SK-N-SH (cell line): ENCODE measurements around the gene FMNL2. TPM values are rescaled to one million over a fixed set of nuclear protein-coding genes. Genes with fewer than 3 reads are reported as not detected.

Experiments used
- CTCF ChIA-PET: fragments of 300-600, 350-600 bp; formaldehyde crosslinking; extraction: SDS; loops from one replicate; lab custom pipeline; 2021; lab: Yijun Ruan, JAX
- POLR2A ChIA-PET: fragments of 350-600 bp; sonication (Branson Sonifier 250); formaldehyde crosslinking; extraction: SDS; loops from one replicate; lab custom pipeline; 2020; ENCODE audit warnings: antibody characterized with exemption, inconsistent platforms; lab: Yijun Ruan, JAX
- DNase-seq: peaks from one replicate; pipeline ENCODE4 v3.0.0; 2012
- H2AFZ ChIP-seq: fragments of 200-600 bp; sonication (generic); 2 replicates; pipeline ENCODE4 v1.8.1; 2016; ENCODE audit warnings: antibody characterized with exemption, mild to moderate bottlenecking, low read depth
- H3F3A ChIP-seq: fragments of 200-600 bp; sonication (generic); replicated peaks from 2 replicates; pipeline ENCODE3; 2016; ENCODE audit warnings: antibody characterized with exemption, mild to moderate bottlenecking; ENCODE audit not compliant: insufficient read depth
- H3K27ac ChIP-seq, 2 experiments: fragments of 200-500 bp in 1 of 2; fragments of 200-600 bp in 1 of 2; sonication (Bioruptor generic) in 1 of 2; sonication (generic), shearing (Covaris generic) in 1 of 2; 2 replicates each; pipeline versions ENCODE4 v1.5.1 to v1.6.1; 2014 to 2016; ENCODE audit warnings: low read depth in 2 of 2, inconsistent platforms in 1 of 2, low read length in 1 of 2, mild to moderate bottlenecking in 1 of 2, mixed read lengths in 1 of 2
- H3K27me3 ChIP-seq: fragments of 200-600 bp; sonication (generic), shearing (Covaris generic); 2 replicates; pipeline ENCODE4 v1.6.1; 2016; ENCODE audit warnings: mixed run types; ENCODE audit not compliant: insufficient read depth
- H3K36me3 ChIP-seq, 2 experiments: fragments of 200-500 bp in 1 of 2; fragments of 200-600 bp in 1 of 2; sonication (Bioruptor generic) in 1 of 2; sonication (generic) in 1 of 2; replicated peaks in 1 of 2; 2 replicates each; pipeline versions ENCODE3 to v1.5.1; 2014 to 2016; ENCODE audit warnings: low read length in 1 of 2, mild to moderate bottlenecking in 1 of 2; ENCODE audit not compliant: insufficient read depth in 2 of 2, control insufficient read depth in 1 of 2
- H3K4me1 ChIP-seq, 2 experiments: fragments of 200-500 bp in 1 of 2; fragments of 200-600 bp in 1 of 2; sonication (Bioruptor generic) in 1 of 2; sonication (generic), shearing (Covaris generic) in 1 of 2; 2 replicates each; pipeline versions ENCODE4 v1.5.1 to v1.6.1; 2014 to 2016; ENCODE audit warnings: low read depth in 1 of 2, low read length in 1 of 2, mixed run types in 1 of 2; ENCODE audit not compliant: insufficient read depth in 2 of 2, control insufficient read depth in 1 of 2
- H3K4me2 ChIP-seq: fragments of 200-600 bp; sonication (generic), shearing (Covaris generic); 2 replicates; pipeline ENCODE4 v1.6.1; 2017; ENCODE audit warnings: mixed run types
- H3K4me3 ChIP-seq, 2 experiments: fragments of 200-500 bp in 1 of 2; fragments of 200-600 bp in 1 of 2; sonication (Bioruptor generic) in 1 of 2; sonication (generic), shearing (Covaris generic) in 1 of 2; 2 replicates each; pipeline versions ENCODE4 v1.5.1 to v1.8.1; 2014 to 2016; ENCODE audit warnings: low read depth in 2 of 2, inconsistent platforms in 1 of 2, low read length in 1 of 2, mild to moderate bottlenecking in 1 of 2, mixed read lengths in 1 of 2, moderate library complexity in 1 of 2
- H3K79me2 ChIP-seq: fragments of 200-600 bp; sonication (generic); 2 replicates; pipeline ENCODE4 v1.8.1; 2017; ENCODE audit warnings: mild to moderate bottlenecking; ENCODE audit not compliant: insufficient read depth
- H3K9ac ChIP-seq: fragments of 200-600 bp; sonication (generic); 2 replicates; pipeline ENCODE4 v1.6.1; 2017; ENCODE audit warnings: mixed run types
- H3K9me2 ChIP-seq: fragments of 200-600 bp; sonication (generic); 2 replicates; pipeline ENCODE4 v1.6.1; 2017; ENCODE audit warnings: mixed run types
- H3K9me3 ChIP-seq: fragments of 200-600 bp; sonication (generic); 2 replicates; pipeline ENCODE4 v1.6.1; 2017; ENCODE audit warnings: mixed run types, mild to moderate bottlenecking, moderate library complexity
- H4K20me1 ChIP-seq: fragments of 200-600 bp; sonication (generic); 2 replicates; pipeline ENCODE4 v1.6.1; 2017; ENCODE audit warnings: mild to moderate bottlenecking, mixed run types; ENCODE audit not compliant: insufficient read depth
- CHD2 ChIP-seq: fragments of 150-350 bp; IDR thresholded peaks from 2 replicates; pipeline ENCODE4 v1.6.1; 2018; ENCODE audit warnings: low read length; ENCODE audit not compliant: partially characterized antibody
- ELF1 ChIP-seq: IDR thresholded peaks from 2 replicates; pipeline ENCODE4 v1.4.0; 2012
- EP300 ChIP-seq, 2 experiments: IDR thresholded peaks; 2 replicates each; pipeline versions ENCODE4 v1.4.0 to v1.6.1; 2012; ENCODE audit warnings: borderline replicate concordance in 1 of 2, low read depth in 1 of 2, low read length in 1 of 2
- GATA2 ChIP-seq: sonication (generic); formaldehyde crosslinking; IDR thresholded peaks from 2 replicates; pipeline ENCODE4 v1.5.0; 2020; ENCODE audit warnings: mild to moderate bottlenecking, missing genetic modification reagents
- NRF1 ChIP-seq: IDR thresholded peaks from 2 replicates; pipeline ENCODE4 v1.6.1; 2012; ENCODE audit warnings: low read depth, mild to moderate bottlenecking, low read length
- POLR2AphosphoS5 ChIP-seq: IDR thresholded peaks from 2 replicates; pipeline ENCODE4 v1.6.1; 2012; ENCODE audit warnings: low read depth, low read length
- RCOR1 ChIP-seq: fragments of 150-350 bp; IDR thresholded peaks from 2 replicates; pipeline ENCODE4 v1.6.1; 2017; ENCODE audit warnings: antibody characterized with exemption, low read length
- RFX5 ChIP-seq: IDR thresholded peaks from 2 replicates; pipeline ENCODE4 v1.6.1; 2012; ENCODE audit warnings: mild to moderate bottlenecking, improper control_type of control experiment, low read length
- TAF1 ChIP-seq: IDR thresholded peaks from 2 replicates; pipeline ENCODE4 v1.6.1; 2012; ENCODE audit warnings: low read depth, mild to moderate bottlenecking, low read length, moderate library complexity, borderline replicate concordance
- TEAD4 ChIP-seq: IDR thresholded peaks from 2 replicates; pipeline ENCODE4 v1.4.0; 2012; ENCODE audit warnings: mild to moderate bottlenecking, borderline replicate concordance; ENCODE audit not compliant: insufficient read depth
- YY1 ChIP-seq: IDR thresholded peaks from 2 replicates; pipeline ENCODE4 v1.4.0; 2012; ENCODE audit warnings: low read depth, mild to moderate bottlenecking
- WGBS: methylation state at CpG from one replicate; pipeline ENCODE4 v1.1.6; 2017; ENCODE audit warnings: low lambda C conversion rate; 5-methylcytosine and 5-hydroxymethylcytosine counted together
- polyA plus RNA-seq, 3 experiments: library from polyadenylated mRNA; depleted of rRNA; stranded (reverse); fragments of >200 nt; gene quantifications; 2 replicates each; pipeline ENCODE4 v1.2.3, GENCODE V29; 2012
- TF ChIP-seq, protein P1 (sequence below): IDR thresholded peaks from 2 replicates; pipeline ENCODE4 v1.4.0; 2012; ENCODE audit warnings: low read depth, borderline replicate concordance
- TF ChIP-seq, protein P2 (sequence below): fragments of 200-600 bp; sonication (generic); IDR thresholded peaks from 2 replicates; pipeline ENCODE4 v1.6.1; 2017; ENCODE audit warnings: antibody characterized with exemption, mild to moderate bottlenecking, moderate library complexity
- TF ChIP-seq, protein P3 (sequence below): IDR thresholded peaks from 2 replicates; pipeline ENCODE4 v1.4.0; 2012; ENCODE audit warnings: low read depth
- TF ChIP-seq, protein P4 (sequence below): IDR thresholded peaks from 2 replicates; pipeline ENCODE4 v1.4.0; 2012; ENCODE audit warnings: low read depth, borderline replicate concordance

Gene FMNL2
- polyA plus RNA-seq, 1 of the 3 experiments (the other 2 are of a cell fraction), result 14.5 TPM

DNA sequence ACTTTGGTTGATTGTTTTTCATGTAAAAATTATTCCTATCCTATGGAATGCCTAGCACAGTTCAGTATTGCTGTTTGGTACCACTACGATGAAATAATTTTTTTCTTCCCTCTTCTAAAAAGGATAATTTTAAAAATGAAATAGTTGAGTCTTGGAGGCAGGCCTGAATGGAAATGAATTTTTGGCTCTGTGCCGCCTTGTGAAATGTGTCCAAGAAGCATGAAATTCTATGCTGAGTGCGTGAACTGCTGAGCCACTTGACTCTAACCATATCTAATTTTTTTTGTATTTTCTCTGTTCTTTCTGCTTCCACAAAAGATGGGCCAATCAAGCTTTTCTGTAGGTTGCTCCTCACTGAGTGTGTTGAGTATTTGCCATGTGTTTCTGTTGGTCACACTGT, 287.2 kb downstream of the FMNL2 start:
- CTCF ChIA-PET, result no interaction called here
- no peak overlapping the region for H3K27ac ChIP-seq

More for the DNA sequence above, 287.2 kb downstream of the FMNL2 start:
- DNase-seq, result no peak
- no peaks in the 10 kb centered on the region for H3K27me3 ChIP-seq
- no peak overlapping the region for H3K4me3 ChIP-seq
- POLR2A ChIA-PET, result no interaction called here
- no peak overlapping the region for H2AFZ ChIP-seq
- H3K9ac ChIP-seq, result no peak overlapping the region
- TF ChIP-seq, protein P1, sequence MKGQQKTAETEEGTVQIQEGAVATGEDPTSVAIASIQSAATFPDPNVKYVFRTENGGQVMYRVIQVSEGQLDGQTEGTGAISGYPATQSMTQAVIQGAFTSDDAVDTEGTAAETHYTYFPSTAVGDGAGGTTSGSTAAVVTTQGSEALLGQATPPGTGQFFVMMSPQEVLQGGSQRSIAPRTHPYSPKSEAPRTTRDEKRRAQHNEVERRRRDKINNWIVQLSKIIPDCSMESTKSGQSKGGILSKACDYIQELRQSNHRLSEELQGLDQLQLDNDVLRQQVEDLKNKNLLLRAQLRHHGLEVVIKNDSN, result no peak
- TF ChIP-seq, protein P2, sequence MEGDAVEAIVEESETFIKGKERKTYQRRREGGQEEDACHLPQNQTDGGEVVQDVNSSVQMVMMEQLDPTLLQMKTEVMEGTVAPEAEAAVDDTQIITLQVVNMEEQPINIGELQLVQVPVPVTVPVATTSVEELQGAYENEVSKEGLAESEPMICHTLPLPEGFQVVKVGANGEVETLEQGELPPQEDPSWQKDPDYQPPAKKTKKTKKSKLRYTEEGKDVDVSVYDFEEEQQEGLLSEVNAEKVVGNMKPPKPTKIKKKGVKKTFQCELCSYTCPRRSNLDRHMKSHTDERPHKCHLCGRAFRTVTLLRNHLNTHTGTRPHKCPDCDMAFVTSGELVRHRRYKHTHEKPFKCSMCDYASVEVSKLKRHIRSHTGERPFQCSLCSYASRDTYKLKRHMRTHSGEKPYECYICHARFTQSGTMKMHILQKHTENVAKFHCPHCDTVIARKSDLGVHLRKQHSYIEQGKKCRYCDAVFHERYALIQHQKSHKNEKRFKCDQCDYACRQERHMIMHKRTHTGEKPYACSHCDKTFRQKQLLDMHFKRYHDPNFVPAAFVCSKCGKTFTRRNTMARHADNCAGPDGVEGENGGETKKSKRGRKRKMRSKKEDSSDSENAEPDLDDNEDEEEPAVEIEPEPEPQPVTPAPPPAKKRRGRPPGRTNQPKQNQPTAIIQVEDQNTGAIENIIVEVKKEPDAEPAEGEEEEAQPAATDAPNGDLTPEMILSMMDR, result no peak
- TF ChIP-seq EP300 (IDR thresholded peaks at IDR 0.05; ENCODE audit: borderline replicate concordance in 1 of 2, low read depth in 1 of 2, low read length in 1 of 2), result no peak
- no peak for TF ChIP-seq CHD2
- TF ChIP-seq, protein P3, sequence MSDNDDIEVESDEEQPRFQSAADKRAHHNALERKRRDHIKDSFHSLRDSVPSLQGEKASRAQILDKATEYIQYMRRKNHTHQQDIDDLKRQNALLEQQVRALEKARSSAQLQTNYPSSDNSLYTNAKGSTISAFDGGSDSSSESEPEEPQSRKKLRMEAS, result no peak
- TF ChIP-seq TEAD4, result no peak
- TF ChIP-seq YY1, result no peak
- TF ChIP-seq RFX5, result no peak
- TF ChIP-seq, protein P4, sequence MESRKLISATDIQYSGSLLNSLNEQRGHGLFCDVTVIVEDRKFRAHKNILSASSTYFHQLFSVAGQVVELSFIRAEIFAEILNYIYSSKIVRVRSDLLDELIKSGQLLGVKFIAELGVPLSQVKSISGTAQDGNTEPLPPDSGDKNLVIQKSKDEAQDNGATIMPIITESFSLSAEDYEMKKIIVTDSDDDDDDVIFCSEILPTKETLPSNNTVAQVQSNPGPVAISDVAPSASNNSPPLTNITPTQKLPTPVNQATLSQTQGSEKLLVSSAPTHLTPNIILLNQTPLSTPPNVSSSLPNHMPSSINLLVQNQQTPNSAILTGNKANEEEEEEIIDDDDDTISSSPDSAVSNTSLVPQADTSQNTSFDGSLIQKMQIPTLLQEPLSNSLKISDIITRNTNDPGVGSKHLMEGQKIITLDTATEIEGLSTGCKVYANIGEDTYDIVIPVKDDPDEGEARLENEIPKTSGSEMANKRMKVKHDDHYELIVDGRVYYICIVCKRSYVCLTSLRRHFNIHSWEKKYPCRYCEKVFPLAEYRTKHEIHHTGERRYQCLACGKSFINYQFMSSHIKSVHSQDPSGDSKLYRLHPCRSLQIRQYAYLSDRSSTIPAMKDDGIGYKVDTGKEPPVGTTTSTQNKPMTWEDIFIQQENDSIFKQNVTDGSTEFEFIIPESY, result no peak
- TF ChIP-seq NRF1, result no peak
- no peak for TF ChIP-seq ELF1
- no peak for TF ChIP-seq GATA2 (CRISPR knock-in tag)
- no peak for TF ChIP-seq RCOR1
- no peak for TF ChIP-seq POLR2AphosphoS5
- no peak for TF ChIP-seq TAF1
- TF ChIP-seq, all 33 proteins: peak for 0
- H3K4me1 ChIP-seq, result peaks cover 5 to 12% of the 10 kb centered on the region in 2 experiments; a peak in 3 of 4 replicates
- peaks cover 7 to 49% of the 10 kb centered on the region in 2 experiments for H3K36me3 ChIP-seq
- H3K9me3 ChIP-seq, result no peaks in the 10 kb centered on the region
- H3F3A ChIP-seq, result no peaks in the 10 kb centered on the region
- H4K20me1 ChIP-seq, result no peaks in the 10 kb centered on the region
- H3K9me2 ChIP-seq, result no peaks in the 10 kb centered on the region
- no peak overlapping the region for H3K4me2 ChIP-seq
- H3K79me2 ChIP-seq, result no peaks in the 10 kb centered on the region
- WGBS, result 99% methylated on average over 3 of the region's 3 CpGs
